Measurements from ENCODE around the gene GPR65.

GRCh38 chr14:88032373-88032772, 27.4 kb downstream of the GPR65 start:
- TF ChIP-seq CTCF (IDR thresholded peaks at IDR 0.05; ENCODE audit: borderline replicate concordance, extremely low read depth, low read length, poor library complexity, severe bottlenecking) (no peak), EZH2 (IDR thresholded peaks at IDR 0.05; ENCODE audit: borderline replicate concordance, low read depth, low read length, severe bottlenecking) (no peak)

Data from DND-41 (cell line).